Measurements from ENCODE around the gene ARHGAP23. TPM values are rescaled to one million over a fixed set of nuclear protein-coding genes. Genes with fewer than 3 reads are reported as not detected.
"Not testable (repeated sequence)": the region's sequence is repeated elsewhere in the genome, so short reads cannot be mapped to it uniquely, and the experiment has no call there.

ARHGAP23 gene
- polyA plus RNA-seq, 5 donors = 27.3 to 38.1 (median 31.9) TPM

- no peak for DNase-seq
Measured at GRCh38 chr17:38459567-38459966, 31.3 kb downstream of the ARHGAP23 start.

GRCh38 chr17:38460082-38460715, 31.9 kb downstream of the ARHGAP23 start:
- no peak for DNase-seq

DNA sequence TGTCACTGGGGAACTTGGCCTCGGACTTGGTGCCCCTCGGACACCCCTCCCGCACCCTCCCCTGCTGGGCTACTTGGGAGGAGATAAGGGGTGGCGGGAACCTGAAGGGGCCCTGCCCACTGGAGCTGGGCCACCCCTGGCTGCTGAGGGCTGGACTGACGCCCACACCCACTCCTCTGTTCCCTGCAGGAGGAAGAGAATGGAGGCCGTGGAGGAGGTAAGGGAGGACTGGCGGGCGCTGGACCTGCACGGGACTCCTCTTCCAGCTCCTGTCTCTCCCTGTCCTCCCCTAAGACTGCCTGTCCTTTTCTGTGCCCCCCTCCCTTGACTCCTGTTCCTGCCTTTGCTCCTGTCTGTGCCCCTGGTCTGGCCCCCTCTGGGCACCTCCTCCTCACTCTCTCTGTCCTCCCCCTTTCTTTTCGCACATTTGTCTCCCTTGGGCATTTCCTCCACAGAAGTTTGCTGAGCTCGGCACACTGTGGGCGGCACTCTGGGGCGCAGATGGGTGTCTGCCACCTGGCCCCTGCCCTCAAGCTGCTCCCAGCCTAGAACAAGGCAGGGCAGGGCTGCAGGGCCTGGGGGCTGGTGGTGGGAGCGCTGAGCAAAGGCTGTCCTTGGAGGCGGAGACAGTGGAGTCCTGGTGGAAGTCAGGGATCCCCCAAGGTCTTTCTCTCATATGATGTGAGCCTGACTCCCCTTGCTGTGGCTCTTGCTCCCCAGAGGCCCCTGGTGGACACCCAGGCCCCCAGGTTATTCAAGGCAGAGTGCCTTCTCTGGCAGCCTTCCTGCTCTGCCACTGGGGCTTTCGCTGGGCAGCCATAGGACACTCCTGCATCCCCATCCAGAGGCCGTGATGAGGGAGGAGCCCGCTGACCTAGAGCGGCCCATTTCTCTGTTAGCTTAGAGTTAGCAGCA, 32.7 kb downstream of the ARHGAP23 start:
- no peak for DNase-seq

DNA sequence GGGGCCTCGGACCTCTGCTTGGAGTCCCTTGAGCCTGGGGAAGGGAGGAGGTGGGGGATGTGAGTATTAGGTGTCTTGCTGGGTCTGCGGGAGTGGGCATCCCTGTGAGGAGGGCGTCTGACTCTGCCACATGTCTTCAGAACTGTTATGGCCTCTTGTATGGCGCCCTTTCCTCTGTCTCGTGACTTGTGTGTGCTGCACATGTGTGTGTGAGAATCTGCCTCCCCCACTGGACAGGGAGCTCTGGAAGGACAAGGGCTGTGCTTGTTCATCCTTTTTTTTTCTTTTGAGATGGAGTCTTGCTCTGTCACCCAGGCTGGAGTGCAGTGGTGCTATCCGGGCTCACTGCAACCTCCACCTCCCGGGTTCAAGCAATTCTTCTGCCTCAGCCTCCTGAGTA, 33.4 kb downstream of the ARHGAP23 start:
- no peak for DNase-seq

GRCh38 chr17:38463451-38463858, 35.2 kb downstream of the ARHGAP23 start:
- DNase-seq = no peak

GRCh38 chr17:38464251-38464722, 36.0 kb downstream of the ARHGAP23 start:
- DNase-seq = no peak

DNA sequence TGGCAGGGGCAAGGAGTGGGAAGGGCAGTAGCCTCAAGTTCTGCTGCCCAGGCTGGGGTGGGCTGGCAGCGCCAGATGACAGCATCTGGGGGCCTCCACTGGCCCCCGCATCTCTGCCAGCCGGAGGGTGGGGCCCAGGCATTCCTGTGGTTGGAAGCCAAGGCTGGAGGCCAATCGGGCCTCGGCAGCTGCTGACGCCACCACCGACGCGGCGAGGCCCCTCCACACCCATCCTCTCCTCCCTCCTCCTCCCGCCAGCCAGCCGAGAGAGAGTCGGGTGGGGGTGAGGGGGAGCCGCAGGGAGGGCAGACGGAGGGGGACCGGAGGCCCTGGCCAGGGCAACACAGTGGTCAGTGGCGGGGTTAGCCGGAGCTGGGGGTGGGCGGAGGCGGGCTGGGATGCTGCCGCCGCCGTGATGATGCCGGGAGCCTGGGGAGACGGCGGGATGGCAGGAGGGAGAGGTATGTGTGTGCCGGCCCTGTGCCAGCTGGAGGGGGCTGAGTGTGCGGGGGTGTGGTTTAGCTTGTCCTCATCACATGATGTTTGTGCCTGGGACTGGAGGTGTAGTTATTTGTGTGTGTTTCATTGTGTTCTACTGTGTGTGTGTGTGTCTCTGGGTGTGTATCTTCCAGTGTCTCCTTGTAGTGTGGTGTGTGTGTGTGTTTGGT, 36.6 kb downstream of the ARHGAP23 start:
- peak; percentile 85 to 87 for DNase-seq

GRCh38 chr17:38465391-38466345, 37.4 kb downstream of the ARHGAP23 start:
- DNase-seq = no peak

- DNase-seq = no peak
Measured at GRCh38 chr17:38466346-38467315, 38.4 kb downstream of the ARHGAP23 start.

DNA sequence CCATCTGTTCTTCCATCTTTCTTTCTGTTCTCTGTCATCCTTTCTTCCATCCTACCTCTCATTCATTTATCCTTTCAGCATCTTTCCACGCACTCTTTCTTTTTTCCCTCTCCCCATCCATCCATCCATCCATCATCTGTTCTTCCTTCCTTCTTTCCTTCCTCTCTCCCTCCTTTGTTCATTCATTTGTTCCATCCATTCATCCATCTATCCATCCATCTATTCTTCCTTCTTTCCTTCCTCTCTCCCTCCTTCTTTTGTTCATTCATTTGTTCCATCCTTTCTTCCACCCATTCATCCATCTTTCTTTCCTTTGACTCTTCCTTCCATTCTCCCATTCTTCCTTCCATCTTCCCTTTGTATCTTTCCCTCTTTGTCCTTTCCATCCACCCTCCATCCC, 39.2 kb downstream of the ARHGAP23 start:
- DNase-seq = no peak

- no peak for DNase-seq
Measured at GRCh38 chr17:38469875-38470274, 41.6 kb downstream of the ARHGAP23 start.

DNA sequence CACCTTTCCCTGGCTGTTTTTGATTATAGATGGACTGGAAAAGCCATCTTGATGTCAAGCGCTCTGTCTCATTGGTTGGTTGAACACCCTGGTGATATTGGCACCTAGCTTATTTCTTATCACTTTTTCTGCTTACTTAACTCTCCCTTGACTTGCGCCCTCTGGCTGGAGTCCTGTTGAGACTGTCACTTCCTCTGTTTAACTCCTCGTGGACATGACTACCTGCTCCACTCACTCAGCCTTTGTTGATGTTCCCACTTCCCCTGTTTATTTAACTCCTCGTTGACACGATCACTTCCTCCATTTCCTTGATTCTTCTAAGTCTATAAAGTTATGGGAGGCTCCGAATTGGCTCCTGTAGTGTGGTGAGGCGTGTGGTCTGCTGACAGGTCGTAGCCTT, 43.0 kb downstream of the ARHGAP23 start:
- not testable (repeated sequence) for DNase-seq

GRCh38 chr17:38474666-38475065, 46.4 kb downstream of the ARHGAP23 start:
- DNase-seq = not testable (repeated sequence)

DNA sequence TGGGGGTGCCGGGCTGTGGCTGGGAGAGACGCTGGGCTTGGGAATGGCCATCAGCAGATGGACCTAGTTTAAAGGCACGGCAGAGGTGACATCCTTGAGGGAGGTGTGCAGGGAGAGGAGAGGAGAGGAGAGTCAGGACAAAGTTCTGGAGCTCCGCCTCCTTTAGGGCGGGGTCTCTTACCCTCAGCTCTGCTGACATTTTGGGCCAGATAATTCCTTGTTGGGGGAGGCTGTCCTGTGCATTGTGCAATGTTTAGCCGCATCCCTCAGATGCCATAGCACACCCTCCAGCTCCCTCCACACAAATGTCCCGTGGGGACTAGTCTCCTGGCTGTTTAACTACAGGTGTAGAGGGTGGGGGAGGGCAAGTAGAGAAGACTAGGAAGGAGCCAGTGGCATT, 48.3 kb downstream of the ARHGAP23 start:
- no peak for DNase-seq

DNA sequence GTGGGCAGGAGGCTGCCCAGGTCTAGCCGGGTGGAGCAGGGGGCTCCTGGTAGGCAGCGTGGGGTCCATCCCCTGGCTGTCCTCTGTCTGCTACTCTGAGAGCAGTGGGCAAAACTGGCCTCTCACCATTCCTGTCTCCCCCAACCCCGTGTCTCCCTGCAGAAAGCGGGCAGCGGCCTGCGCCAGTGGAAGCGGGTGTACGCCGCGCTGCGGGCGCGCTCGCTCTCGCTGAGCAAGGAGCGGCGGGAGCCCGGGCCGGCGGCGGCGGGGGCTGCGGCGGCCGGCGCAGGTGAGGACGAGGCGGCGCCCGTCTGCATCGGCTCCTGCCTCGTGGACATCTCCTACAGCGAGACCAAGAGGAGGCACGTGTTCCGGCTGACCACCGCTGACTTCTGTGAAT, 49.2 kb downstream of the ARHGAP23 start:
- not testable (repeated sequence) for DNase-seq

GRCh38 chr17:38477951-38478350, 49.7 kb downstream of the ARHGAP23 start:
- DNase-seq = not testable (repeated sequence)

DNA sequence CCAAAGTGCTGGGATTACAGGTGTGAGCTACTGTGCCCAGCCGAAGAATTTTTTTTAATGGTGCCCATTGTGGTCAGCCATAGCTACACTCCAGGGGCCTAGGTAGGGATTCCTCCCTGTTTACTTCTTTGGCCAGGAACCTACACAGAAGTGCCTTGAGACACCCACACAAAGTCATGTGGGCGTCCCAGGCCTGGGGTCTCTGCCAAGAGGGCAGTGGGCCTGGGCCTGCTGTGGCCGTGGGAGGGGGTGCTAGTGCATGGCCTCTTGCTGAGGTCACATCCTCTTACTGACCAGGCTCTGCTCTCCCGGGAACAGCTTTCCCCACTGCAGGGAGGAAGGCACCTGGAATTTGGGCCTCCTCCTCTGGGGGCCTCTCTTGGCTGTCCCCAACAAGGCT, 50.4 kb downstream of the ARHGAP23 start:
- DNase-seq = not testable (repeated sequence)

- not testable (repeated sequence) for DNase-seq
Measured at GRCh38 chr17:38482039-38482699, 53.9 kb downstream of the ARHGAP23 start.

DNA sequence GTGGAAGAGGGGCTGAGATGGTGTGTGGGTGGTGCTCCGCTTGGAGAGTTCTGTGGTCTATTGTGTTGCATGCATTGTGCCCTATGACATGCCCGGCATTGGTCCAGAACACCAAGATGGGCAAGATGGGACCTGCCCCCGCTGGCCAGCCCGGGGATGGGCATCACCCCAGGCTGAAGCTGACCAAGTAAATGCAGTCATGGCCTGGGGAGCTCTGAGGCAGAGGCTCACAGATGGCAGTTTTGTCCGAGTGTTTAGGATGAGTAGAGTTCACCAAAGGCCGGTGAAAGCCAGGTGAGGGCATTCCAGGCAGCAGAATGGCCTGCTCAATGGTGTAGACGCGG, 54.4 kb downstream of the ARHGAP23 start:
- not testable (repeated sequence) for DNase-seq
